Hindlimb muscle (tissue), 1 donor: ENCODE data around the gene EXOC3L1. TPM values are rescaled to one million over a fixed set of nuclear protein-coding genes. Genes with fewer than 3 reads are reported as not detected.

Experiments
- DNase-seq: peaks from one replicate; pipeline ENCODE4 v3.0.0-alpha.2; 2013
- polyA plus RNA-seq: library from polyadenylated mRNA; unstranded; fragments of 120-200 nt; gene quantifications from one replicate; pipeline ENCODE4 v1.2.1, GENCODE V29; 2013; ENCODE audit not compliant: insufficient read length

EXOC3L1 gene
- polyA plus RNA-seq, 1 donor: 15.3 TPM

- DNase-seq: no peak
Observed at GRCh38 chr16:67196881-67197280, 6.9 kb upstream of the EXOC3L1 start.

- no peak for DNase-seq
Observed at GRCh38 chr16:67195676-67196075, 5.7 kb upstream of the EXOC3L1 start.

- DNase-seq: no peak
Observed at GRCh38 chr16:67194260-67194659, 4.3 kb upstream of the EXOC3L1 start.

- DNase-seq: no peak
Observed at GRCh38 chr16:67193536-67193935, 3.6 kb upstream of the EXOC3L1 start.

DNA sequence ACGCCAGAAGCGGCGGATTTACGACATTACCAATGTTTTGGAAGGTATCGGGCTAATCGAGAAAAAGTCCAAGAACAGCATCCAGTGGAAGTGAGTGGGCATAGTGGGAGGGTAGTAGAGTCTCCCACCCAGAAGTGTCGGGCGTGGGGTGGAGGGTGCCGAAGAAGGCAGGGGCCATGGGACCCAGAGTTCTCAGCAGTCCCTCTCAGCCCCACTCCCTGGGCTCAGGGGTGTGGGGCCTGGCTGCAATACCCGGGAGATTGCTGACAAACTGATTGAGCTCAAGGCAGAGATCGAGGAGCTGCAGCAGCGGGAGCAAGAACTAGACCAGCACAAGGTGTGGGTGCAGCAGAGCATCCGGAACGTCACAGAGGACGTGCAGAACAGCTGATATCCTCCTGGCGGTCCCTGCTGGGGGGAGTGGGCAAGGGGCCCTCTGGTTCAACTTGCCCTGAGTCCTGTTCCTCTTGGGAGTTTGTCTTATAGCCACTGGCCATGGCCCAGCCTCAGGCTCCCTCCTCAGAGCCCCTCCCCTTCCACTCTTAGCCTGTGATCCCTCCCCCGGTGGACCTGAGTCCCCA is 2.9 kb upstream of the EXOC3L1 start:
- DNase-seq: no peak

DNA sequence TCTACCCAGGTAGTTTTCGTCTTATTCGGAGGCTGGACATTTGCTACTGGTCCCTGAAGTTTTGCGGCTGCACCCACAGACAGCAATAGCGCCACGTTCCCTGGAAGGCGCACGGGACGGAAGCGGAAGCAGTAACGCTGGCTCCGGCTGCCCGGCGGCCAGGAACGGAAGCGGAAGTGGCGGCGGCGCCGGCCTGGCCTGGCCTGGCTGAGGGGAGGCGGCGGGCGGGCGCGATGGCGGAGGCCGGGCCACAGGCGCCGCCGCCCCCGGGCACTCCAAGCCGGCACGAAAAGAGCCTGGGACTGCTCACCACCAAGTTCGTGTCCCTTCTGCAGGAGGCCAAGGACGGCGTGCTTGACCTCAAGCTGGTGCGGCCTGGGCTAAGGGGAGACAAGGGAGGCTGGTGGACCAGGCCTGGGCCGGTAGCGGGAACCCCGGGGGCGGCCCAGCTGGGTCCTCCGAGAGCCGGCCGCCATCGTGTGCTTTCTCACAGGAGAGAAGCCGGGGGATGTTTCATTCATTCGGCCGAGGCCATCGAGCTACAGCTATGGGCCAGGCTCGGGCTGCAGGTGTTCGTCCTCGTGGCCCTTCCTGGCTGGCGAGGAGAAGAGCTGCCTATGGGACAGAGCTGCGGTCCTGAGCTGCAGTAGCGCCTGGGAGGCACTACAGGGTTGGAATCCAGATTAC is 2.2 kb upstream of the EXOC3L1 start, which contains the start of gene E2F4:
Gene E2F4, plus strand, starts transcription at position 161 of the 687 bp plus-strand sequence. Its CDS starts 73 bp downstream, at position 234.
- peak; percentile 91 for DNase-seq

GRCh38 chr16:67191411-67191994 is 1.6 kb upstream of the EXOC3L1 start:
- no peak for DNase-seq

DNA sequence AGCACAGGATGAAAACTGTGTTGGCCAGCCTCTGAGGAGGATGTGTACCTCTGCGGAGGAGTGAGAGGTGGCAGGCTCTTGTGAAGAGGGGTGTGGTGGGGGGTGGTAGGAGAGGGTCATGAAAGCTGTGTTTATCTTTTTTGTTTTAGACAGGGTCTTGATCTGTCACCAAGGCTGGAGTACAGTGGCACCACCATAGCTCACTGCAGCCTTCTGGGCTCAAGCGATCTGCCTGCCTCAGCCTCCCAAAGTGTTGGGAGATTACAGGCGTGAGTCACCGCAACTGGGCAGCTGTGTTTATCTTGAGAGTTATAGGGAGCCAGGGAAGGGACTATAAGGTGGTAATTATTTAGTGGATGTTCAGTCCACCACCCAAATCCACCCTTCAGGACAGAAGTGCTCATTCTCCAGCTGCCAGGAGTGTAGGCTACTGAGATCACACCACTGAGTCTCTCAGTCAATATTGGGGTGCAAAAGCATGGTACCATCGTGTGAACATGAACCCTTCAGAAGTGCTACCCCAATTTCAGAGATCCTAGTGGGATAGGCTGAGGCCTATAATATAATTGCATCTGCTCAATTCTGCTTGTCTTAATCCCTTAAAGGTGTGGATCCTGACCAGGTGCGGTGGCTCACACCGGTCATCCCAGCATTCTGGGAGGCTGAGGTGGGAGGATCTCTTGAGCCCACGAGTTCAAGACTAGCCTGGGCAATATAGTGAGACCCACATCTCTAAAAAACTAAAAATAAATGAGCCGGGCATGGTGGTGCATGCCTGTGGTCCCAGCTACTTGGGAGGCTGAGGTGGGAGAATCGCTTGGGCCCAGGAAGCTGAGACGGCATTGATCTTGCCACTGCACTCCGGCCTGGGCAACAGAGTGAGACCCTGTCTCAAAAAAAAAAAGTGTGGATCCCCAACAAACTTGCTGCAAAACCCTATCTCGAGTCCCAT is 788 bp upstream of the EXOC3L1 start:
- no peak for DNase-seq

DNA sequence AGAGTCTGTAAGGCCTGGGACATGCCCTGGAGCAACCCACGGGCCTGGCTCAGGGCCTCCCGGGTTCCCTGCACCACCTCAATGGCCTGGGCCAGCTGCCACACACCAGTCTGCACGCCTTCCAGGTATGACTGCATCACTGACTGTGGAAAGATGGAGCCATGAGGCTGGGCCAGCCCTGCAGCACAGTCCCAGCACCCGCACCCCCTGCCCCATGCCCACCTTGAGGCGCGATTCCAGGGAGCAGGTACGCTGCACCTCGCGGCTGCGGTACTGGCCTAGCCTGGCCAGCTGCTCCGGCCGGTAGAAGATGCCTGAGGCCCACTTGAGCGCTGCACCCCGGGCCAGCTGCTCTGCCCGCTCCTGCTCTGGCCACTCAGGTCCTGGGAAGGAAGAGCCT is 1.1 kb downstream of the EXOC3L1 start:
- no peak for DNase-seq

DNA sequence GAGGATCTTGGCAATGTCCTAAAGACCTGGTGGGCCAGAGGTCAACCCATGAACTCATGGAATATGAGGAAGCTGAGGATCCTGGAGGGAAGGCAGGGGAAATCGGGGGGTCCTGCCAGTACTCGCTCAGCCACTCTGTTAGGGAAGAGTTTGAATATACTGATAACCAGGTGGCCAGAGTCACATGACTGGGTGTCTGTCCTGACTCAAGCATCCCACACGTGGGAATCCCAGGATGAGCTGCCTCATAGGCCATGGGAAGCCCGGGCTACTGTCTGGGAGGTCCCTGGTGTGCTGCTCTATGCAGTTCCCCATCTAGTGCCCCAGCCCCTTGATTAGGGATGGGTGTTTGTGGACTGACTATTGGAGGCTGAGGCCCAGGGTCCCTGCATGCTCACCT is 1.6 kb downstream of the EXOC3L1 start:
- DNase-seq: no peak

- no peak for DNase-seq
Observed at GRCh38 chr16:67187175-67187890, 2.6 kb downstream of the EXOC3L1 start.

GRCh38 chr16:67186550-67186950 is 3.4 kb downstream of the EXOC3L1 start:
- DNase-seq: no peak

DNA sequence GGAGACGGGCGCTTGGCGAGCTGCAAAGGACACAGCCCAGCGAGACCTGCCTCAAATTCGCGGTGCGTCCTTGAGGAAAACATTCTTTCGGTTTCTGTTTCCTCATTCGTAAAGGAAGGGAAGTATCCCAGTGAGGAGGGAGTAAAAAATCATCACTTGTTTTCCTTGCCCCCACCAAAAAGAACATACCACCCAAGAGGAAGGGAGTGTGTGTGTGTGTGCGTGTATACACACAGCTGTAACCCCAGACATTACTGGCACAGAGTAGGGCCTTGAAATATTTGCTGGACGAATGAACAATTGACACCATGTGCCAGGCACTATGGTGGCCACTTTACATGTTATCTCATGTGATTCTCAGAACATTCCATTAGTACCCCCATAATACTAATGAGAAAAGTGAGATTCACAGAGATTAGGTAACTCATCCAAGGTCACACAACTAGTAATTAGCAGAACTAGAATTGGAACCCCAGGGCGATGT is 4.2 kb downstream of the EXOC3L1 start:
- no peak for DNase-seq

DNA sequence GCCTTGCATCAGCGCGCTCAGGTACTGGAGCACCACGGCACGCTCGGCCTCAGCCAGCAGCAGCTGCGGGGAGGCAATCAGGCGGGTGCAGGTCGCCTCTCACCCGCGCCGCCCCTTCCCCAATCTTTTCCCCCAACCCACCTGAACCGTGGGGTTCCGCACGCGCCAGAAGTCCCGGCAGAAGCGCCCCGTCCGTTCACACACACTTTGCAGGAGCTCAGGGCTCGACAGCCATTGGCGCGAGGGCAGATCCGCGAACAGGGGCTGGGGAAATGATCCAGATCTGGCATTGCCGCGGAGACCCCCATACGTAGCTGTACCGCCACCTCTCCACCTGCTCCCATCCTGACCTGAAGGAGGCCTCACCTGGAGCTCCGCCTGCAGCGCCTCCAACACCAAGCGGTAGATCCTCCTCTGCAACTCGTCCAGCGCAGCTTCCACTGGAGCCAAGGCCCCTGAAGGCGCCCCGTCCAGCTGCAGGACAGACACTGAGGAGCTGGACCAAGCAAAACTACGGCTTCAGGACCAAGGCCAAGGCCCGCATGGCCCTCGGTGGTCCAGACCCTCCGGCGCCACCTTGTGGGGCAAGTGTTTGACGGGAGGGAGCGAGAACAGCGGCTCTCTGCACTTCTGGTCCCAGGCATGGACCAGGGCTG is 4.8 kb downstream of the EXOC3L1 start:
- peak; percentile 89 for DNase-seq

DNA sequence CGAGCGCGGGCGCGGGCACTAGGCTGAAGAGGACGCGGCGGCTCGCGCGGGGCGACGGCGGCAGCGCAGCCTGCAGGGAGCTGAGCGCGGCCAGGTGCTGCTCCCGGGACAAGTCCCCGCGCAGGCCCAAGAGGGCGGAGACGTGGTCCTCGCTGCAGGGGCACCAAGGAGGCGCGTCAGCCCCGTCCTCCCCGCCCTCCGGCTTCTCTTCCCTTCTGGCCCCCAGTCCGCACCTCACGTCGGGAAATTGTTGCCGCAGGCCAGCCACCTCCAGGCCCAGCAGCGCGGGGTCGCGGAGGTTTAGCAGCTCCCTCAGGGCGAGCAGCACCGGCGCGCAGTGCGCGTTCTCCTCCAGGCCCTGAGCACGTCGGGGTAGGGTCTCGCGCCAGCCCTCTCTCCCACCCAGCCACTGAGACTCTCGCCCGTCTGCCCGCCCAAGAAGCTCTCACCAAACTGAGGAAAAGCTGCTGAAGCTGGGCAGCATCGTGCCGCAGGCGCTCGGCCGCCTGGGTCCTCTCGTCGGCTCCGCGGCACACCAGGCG is 5.4 kb downstream of the EXOC3L1 start:
- no peak for DNase-seq

DNA sequence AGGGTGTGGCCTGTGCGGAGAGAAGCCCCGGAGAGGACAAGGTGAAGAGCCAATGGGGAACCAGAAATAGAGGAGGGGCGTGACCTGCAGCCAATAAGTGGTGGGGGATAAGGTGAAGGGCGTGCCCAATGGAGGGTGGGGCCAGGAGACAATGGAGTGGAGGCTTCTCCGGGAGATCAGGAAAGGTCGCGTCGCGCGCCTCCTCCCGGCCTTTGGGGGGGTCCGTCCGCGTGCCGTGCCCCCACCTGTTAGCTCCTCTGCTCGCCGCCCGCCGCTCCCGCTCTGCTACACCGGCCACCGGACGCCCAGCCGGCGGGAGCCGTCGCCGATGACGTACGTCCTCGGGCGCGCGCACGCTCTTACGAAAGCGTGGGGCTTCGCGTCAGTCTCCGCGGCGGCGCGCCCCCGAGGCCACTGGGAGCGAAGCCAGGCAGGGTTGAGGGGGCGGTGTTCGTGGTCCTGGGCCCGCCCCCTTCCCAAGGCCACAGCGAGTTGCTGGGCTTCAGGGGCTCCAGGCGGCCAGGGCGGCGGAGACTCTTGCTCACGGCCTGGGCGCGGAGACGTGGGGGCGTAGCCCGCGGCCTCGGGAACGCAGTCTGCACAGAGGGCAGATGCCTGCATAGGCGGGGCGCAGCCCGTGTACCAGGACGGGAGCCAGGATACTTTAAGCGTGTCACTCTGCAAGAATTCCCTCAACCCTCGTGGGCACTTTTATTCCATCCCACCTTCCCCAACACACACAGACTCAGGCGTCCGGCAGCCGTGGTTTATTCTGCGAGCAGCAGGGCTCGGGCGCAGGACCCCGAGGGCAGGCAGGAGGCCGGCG is 6.1 kb downstream of the EXOC3L1 start, which contains the start of gene MATCAP1:
Gene MATCAP1, minus strand, starts transcription at position 337 of the 826 bp plus-strand sequence. CDS start 3,353 bp downstream, outside the sequence.
- peak; percentile 96 for DNase-seq

GRCh38 chr16:67183284-67183626 is 6.7 kb downstream of the EXOC3L1 start:
- DNase-seq: no peak

- DNase-seq: no peak
Observed at GRCh38 chr16:67182288-67182687, 7.6 kb downstream of the EXOC3L1 start.

GRCh38 chr16:67181346-67181745 is 8.6 kb downstream of the EXOC3L1 start:
- DNase-seq: no peak

DNA sequence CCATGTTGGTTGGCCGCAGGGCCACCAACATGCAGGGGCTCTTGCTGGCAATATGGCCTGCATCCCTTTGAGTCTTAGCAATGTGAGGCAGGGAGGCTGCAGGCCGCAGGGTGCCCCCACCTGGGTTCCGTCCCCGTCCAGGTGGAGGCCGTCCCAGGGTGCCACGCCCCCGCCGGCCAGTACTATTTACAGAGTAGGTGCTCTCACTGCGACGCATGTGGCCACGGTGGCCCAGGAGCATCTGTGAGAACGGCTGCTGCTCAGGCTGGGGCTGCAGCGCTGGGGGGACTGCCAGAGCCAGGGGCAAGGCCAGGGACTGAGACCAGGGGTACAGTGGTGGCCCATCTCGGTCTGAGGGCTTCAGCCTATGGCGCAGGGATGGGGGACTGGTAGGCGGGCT is 9.8 kb downstream of the EXOC3L1 start:
- DNase-seq: no peak
